Chondrocyte (in vitro differentiated cells): ENCODE measurements around the gene PSMD12. TPM values are rescaled to one million over a fixed set of nuclear protein-coding genes. Genes with fewer than 3 reads are reported as not detected.
"Not testable (repeated sequence)": the region's sequence is repeated elsewhere in the genome, so short reads cannot be mapped to it uniquely, and the experiment has no call there.

Experiments
- DNase-seq: peaks from one replicate; pipeline ENCODE4 v3.0.0; 2021; ENCODE audit warnings: mixed read lengths, low spot score
- H3K27ac Mint-ChIP-seq: one replicate; pipeline ENCODE4 v1.8.0; 2021; ENCODE audit warnings: mild to moderate bottlenecking, moderate library complexity, mixed read lengths; ENCODE audit not compliant: unreplicated experiment
- H3K27me3 Mint-ChIP-seq: 2 replicates; pipeline ENCODE4 v1.8.0; 2021; ENCODE audit warnings: low read depth, mixed read lengths
- H3K36me3 Mint-ChIP-seq: 2 replicates; pipeline ENCODE4 v1.8.0; 2021; ENCODE audit warnings: low read depth, mixed read lengths
- H3K4me1 Mint-ChIP-seq: 2 replicates; pipeline ENCODE4 v1.8.0; 2021; ENCODE audit warnings: low read depth, mild to moderate bottlenecking, mixed read lengths
- H3K4me3 Mint-ChIP-seq: one replicate; pipeline ENCODE4 v1.8.0; 2021; ENCODE audit warnings: mild to moderate bottlenecking, moderate library complexity, mixed read lengths; ENCODE audit not compliant: unreplicated experiment
- H3K9me3 Mint-ChIP-seq: 2 replicates; pipeline ENCODE4 v1.8.0; 2021; ENCODE audit warnings: low read depth, mixed read lengths
- CTCF ChIP-seq: fragments of 200-600 bp; sonication (generic); IDR thresholded peaks from 2 replicates; pipeline ENCODE4 v1.5.0; 2021; ENCODE audit warnings: antibody characterized with exemption, mild to moderate bottlenecking, moderate library complexity
- total RNA-seq: library from RNA; stranded (reverse); gene quantifications from 3 replicates; pipeline ENCODE4 v1.2.1, GENCODE V29; 2021

PSMD12 gene
- total RNA-seq, 1 donor from 2014 or later: 44.2 TPM

GRCh38 chr17:67315865-67316264 lies 50.5 kb downstream of the PSMD12 start:
- Mint-ChIP-seq H3K4me3 (no peak overlapping the region), H3K27me3 (no peaks in the 10 kb centered on the region), H3K27ac (no peak overlapping the region), H3K4me1 (no peaks in the 10 kb centered on the region), H3K9me3 (no peaks in the 10 kb centered on the region), H3K36me3 (no peaks in the 10 kb centered on the region)
- no peak for TF ChIP-seq CTCF
- no peak for DNase-seq

GRCh38 chr17:67312265-67312664 lies 54.1 kb downstream of the PSMD12 start:
- Mint-ChIP-seq H3K4me1 (no peaks in the 10 kb centered on the region), H3K9me3 (no peaks in the 10 kb centered on the region), H3K27me3 (no peaks in the 10 kb centered on the region), H3K4me3 (no peak overlapping the region), H3K36me3 (no peaks in the 10 kb centered on the region), H3K27ac (no peak overlapping the region)
- no peak for TF ChIP-seq CTCF
- DNase-seq: no peak

GRCh38 chr17:67311575-67311974 lies 54.8 kb downstream of the PSMD12 start:
- no peaks in the 10 kb centered on the region for H3K9me3 Mint-ChIP-seq
- H3K36me3 Mint-ChIP-seq: no peaks in the 10 kb centered on the region
- no peak overlapping the region for H3K4me3 Mint-ChIP-seq

GRCh38 chr17:67310406-67310805 lies 56.0 kb downstream of the PSMD12 start:
- H3K4me1 Mint-ChIP-seq: no peaks in the 10 kb centered on the region
- H3K27me3 Mint-ChIP-seq: no peaks in the 10 kb centered on the region
- no peak for TF ChIP-seq CTCF
- no peak for DNase-seq
- no peaks in the 10 kb centered on the region for H3K36me3 Mint-ChIP-seq
- H3K27ac Mint-ChIP-seq: no peak overlapping the region
- no peaks in the 10 kb centered on the region for H3K9me3 Mint-ChIP-seq
- no peak overlapping the region for H3K4me3 Mint-ChIP-seq

More at GRCh38 chr17:67311575-67311974, 54.8 kb downstream of the PSMD12 start:
- no peak for DNase-seq
- Mint-ChIP-seq H3K27ac (no peak overlapping the region), H3K4me1 (no peaks in the 10 kb centered on the region), H3K27me3 (no peaks in the 10 kb centered on the region)
- TF ChIP-seq CTCF: no peak

DNA sequence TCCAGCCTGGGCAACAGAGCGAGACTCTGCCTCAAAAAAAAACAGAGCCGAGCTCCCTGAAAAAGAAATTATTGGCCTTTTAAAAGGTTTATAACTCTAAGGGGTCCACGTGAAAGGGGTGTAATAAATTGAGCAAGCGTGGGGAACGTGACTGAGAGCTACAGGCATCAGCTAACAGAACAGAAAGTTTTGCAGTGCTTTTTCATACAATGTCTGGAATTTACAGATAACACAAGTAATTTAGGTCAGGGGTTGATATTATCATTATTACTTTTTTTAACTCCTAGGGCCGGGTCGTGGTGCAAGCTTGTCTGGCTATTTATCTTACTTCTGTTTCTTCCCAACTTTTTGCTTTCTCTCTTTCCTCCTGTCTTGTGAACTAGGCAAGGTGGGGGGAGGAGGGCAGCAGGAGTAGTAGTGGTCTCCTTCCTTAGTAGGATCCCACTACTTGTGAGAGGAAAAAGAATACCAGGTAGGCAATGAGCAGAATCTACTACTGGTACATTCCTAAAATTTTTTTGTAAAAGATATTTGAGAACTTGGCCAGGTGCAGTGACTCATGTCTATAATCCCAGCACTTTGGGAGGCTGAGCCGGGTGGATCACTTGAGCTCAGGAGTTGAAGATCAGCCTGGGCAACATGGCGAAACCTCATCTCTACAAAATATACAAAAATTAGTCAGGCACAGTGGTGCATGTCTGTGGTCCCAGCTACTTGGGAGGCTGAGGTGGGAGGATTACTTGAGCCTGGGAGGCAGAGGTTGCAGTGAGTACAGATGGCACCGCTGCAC lies 60.7 kb downstream of the PSMD12 start:
- H3K9me3 Mint-ChIP-seq, H3K36me3 Mint-ChIP-seq, H3K4me1 Mint-ChIP-seq, DNase-seq, H3K27ac Mint-ChIP-seq, H3K4me3 Mint-ChIP-seq, H3K27me3 Mint-ChIP-seq: not testable (repeated sequence)

DNA sequence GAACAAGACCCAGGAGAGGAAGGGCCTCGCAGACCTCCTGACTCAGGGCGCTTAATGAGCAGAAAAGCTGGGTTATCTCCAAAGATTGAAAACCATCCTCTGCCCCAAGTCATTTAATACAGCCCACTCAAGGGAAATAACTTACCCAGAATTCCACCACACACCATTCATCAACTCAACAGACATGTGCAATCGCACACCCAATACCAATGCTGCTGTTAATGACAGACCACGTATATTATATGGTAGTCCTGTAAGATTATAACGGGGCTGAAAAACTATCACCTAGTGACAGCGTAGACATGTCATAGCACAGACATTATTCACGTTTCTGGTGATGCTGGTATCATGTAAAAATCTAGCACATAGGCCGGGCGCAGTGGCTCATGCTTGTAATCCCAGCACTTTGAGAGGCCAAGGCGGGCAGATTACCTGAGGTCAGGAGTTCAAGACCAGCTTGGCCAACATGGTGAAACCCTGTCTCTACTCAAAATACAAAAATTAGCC lies 68.9 kb downstream of the PSMD12 start:
- no peak overlapping the region for H3K27ac Mint-ChIP-seq
- no peak overlapping the region for H3K4me3 Mint-ChIP-seq
- no peaks in the 10 kb centered on the region for H3K36me3 Mint-ChIP-seq
- peaks cover 5% of the 10 kb centered on the region for H3K4me1 Mint-ChIP-seq
- no peaks in the 10 kb centered on the region for H3K27me3 Mint-ChIP-seq
- H3K9me3 Mint-ChIP-seq: no peaks in the 10 kb centered on the region
- DNase-seq: no peak
- TF ChIP-seq CTCF: no peak
